Cardiac fibroblast (primary cell): ENCODE measurements around the gene RYR3.

Experiments
- DNase-seq, 2 donors: peaks; one replicate each; pipeline versions ENCODE4 v3.0.0 to v3.0.0-alpha.2; 2010; ENCODE audit warnings: low read depth in 2 of 2
- H3K4me3 ChIP-seq, 2 donors: replicated peaks in 1 of 2; 1 replicate in 1 of 2; 2 replicates in 1 of 2; pipeline ENCODE4 v1.5.1; 2011; ENCODE audit warnings: low read depth in 2 of 2, low read length in 2 of 2, mild to moderate bottlenecking in 2 of 2, moderate library complexity in 1 of 2
- TF ChIP-seq, protein P1 (sequence below): IDR thresholded peaks from one replicate; pipeline ENCODE4 v1.5.1; 2011; ENCODE audit warnings: low read depth, mild to moderate bottlenecking, low read length, inconsistent platforms

The RYR3 gene

DNA sequence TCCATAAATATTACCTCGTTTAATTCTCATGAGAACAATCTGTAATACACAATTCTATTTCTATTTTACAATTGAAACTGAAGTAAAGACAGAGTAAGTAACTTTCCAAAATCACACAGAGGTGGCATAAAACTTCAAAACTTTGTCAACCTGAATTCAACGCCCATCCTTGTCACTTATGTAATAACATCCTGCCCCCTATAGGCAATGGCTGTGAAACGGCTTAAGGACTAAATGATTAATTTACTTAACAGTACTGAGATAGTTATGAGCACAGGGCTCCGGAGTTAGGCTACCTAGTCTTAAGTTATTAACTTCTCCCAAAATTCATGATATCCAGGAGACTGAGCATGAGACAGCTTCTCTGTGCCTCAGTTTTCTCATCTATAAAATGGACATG is 364.5 kb downstream of the RYR3 start:
- H3K4me3 ChIP-seq: no peak overlapping the region
- TF ChIP-seq, protein P1, sequence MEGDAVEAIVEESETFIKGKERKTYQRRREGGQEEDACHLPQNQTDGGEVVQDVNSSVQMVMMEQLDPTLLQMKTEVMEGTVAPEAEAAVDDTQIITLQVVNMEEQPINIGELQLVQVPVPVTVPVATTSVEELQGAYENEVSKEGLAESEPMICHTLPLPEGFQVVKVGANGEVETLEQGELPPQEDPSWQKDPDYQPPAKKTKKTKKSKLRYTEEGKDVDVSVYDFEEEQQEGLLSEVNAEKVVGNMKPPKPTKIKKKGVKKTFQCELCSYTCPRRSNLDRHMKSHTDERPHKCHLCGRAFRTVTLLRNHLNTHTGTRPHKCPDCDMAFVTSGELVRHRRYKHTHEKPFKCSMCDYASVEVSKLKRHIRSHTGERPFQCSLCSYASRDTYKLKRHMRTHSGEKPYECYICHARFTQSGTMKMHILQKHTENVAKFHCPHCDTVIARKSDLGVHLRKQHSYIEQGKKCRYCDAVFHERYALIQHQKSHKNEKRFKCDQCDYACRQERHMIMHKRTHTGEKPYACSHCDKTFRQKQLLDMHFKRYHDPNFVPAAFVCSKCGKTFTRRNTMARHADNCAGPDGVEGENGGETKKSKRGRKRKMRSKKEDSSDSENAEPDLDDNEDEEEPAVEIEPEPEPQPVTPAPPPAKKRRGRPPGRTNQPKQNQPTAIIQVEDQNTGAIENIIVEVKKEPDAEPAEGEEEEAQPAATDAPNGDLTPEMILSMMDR: peak; percentile 24
- peak; percentile 33 to 53 for DNase-seq

GRCh38 chr15:33677238-33677830 is 366.6 kb downstream of the RYR3 start:
- no peak overlapping the region for H3K4me3 ChIP-seq
- DNase-seq: no peak
- TF ChIP-seq, protein P1: no peak

DNA sequence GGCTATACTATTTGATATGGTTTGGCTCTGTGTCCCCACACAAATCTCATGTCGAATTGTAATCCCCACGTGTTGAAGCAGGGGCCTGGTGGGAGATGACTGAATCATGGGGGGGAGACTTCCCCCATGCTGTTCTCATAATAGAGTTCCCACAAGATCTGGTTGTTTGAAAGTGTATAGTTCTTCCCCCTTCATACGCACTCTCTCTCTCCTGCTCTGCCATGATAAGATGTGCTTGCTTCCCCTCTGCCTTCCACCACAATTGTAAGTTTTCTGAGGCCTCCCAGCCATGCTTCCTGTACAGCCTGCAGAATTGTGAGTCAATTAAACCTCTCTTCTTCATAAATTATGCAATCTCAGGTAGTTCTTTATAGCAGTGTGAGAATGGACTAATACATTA is 367.4 kb downstream of the RYR3 start:
- TF ChIP-seq, protein P1: no peak
- no peak for DNase-seq
- no peak overlapping the region for H3K4me3 ChIP-seq

DNA sequence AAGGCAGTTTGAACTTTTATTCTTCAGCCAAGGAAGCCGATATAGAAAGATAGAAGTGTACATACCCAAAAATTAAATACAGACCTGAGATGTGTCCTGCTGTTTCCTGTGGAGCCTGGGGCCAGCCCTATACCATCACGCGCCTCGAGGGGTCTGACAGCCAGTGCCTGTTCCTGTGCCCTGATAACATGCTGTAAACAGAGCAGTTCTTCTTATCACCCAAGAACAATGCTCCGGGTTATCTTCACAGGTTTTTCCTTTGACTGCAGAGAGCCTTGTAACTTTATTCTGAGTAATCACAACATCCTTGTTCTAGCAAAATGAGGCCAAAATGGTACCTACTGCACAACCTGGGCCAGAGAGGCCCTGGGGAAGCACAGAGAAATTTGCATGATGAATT is 367.8 kb downstream of the RYR3 start:
- DNase-seq: no peak
- TF ChIP-seq, protein P1: no peak

DNA sequence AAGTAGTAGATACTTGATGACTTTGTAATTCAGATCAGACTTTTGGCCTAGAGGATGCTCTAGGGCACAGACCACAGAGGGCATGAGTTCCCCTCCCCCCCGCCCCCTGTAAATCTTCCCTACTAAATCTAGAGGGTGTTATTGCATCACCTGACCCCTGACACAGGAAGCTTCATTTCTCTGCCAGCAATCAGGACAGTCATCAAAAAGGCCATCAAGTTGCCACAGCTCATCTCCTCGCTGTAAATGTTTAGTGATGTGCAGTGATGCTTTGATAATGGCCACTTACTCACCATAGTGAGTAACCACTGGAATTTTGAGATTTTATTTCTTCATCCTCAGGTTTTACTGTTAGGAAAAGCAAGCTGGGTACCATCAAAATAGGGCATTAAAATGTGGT is 368.3 kb downstream of the RYR3 start:
- no peak for DNase-seq
- H3K4me3 ChIP-seq: no peak overlapping the region
- TF ChIP-seq, protein P1: no peak

More for the DNA sequence above, 367.8 kb downstream of the RYR3 start:
- no peak overlapping the region for H3K4me3 ChIP-seq

- H3K4me3 ChIP-seq: no peak overlapping the region
- no peak for DNase-seq
- TF ChIP-seq, protein P1: no peak
Observed at GRCh38 chr15:33680336-33680735, 369.6 kb downstream of the RYR3 start.

- no peak overlapping the region for H3K4me3 ChIP-seq
- TF ChIP-seq, protein P1: no peak
Observed at GRCh38 chr15:33693166-33693800, 382.5 kb downstream of the RYR3 start.

More at GRCh38 chr15:33693166-33693800, 382.5 kb downstream of the RYR3 start:
- DNase-seq: no peak
